GM23338 (cell line): ENCODE results near the gene EQTN. TPM values are rescaled to one million over a fixed set of nuclear protein-coding genes. Genes with fewer than 3 reads are reported as not detected.

Source experiments
- ATAC-seq: fragments of 200-7000 bp; cut with Tn5 transposase; 3 replicates; pipeline ENCODE4 v1.9.1; 2020
- DNase-seq: peaks from one replicate; pipeline ENCODE4 v3.0.0-alpha.2; 2015; ENCODE audit warnings: low spot score
- H2AFZ ChIP-seq: fragments of 200-600 bp; sonication (generic); 2 replicates; pipeline ENCODE4 v1.8.0; 2016; ENCODE audit warnings: antibody characterized with exemption, mild to moderate bottlenecking, moderate library complexity
- H3F3A ChIP-seq: fragments of 200-600 bp; sonication (generic); replicated peaks from 2 replicates; pipeline ENCODE4 v1.8.0; 2017; ENCODE audit warnings: antibody characterized with exemption, mixed run types, low read depth
- H3K27ac ChIP-seq: fragments of 200-600 bp; sonication (generic); 2 replicates; pipeline ENCODE4 v1.6.1; 2016; ENCODE audit warnings: low read depth
- H3K27me3 ChIP-seq: fragments of 200-600 bp; sonication (generic); 2 replicates; pipeline ENCODE4 v1.8.0; 2016; ENCODE audit warnings: mild to moderate bottlenecking, mixed run types, moderate library complexity; ENCODE audit not compliant: insufficient read depth
- H3K36me3 ChIP-seq: fragments of 200-600 bp; sonication (generic); 2 replicates; pipeline ENCODE4 v1.8.0; 2016; ENCODE audit warnings: mild to moderate bottlenecking; ENCODE audit not compliant: insufficient read depth
- H3K4me1 ChIP-seq: fragments of 200-600 bp; sonication (generic); 2 replicates; pipeline ENCODE4 v1.8.0; 2016; ENCODE audit warnings: mild to moderate bottlenecking, moderate library complexity; ENCODE audit not compliant: insufficient read depth
- H3K4me2 ChIP-seq: fragments of 200-600 bp; sonication (generic); 2 replicates; pipeline ENCODE4 v1.7.1; 2017; ENCODE audit warnings: mixed run types
- H3K4me3 ChIP-seq: fragments of 200-600 bp; sonication (generic); 2 replicates; pipeline ENCODE4 v1.6.1; 2016; ENCODE audit warnings: mixed run types
- H3K79me2 ChIP-seq: fragments of 200-600 bp; sonication (generic); replicated peaks from 2 replicates; pipeline ENCODE4 v1.8.0; 2017; ENCODE audit warnings: mild to moderate bottlenecking; ENCODE audit not compliant: insufficient read depth
- H3K9me2 ChIP-seq: fragments of 200-600 bp; sonication (generic); 2 replicates; pipeline ENCODE4 v1.8.0; 2017; ENCODE audit not compliant: insufficient read depth
- H4K20me1 ChIP-seq: fragments of 200-600 bp; sonication (generic); replicated peaks from 2 replicates; pipeline ENCODE4 v1.8.0; 2017; ENCODE audit warnings: mild to moderate bottlenecking; ENCODE audit not compliant: insufficient read depth
- H3K27ac Mint-ChIP-seq: 2 replicates; pipeline ENCODE4 v1.8.0; 2020; ENCODE audit warnings: inconsistent platforms, mild to moderate bottlenecking, moderate library complexity, mixed read lengths
- H3K27me3 Mint-ChIP-seq: 3 replicates; pipeline ENCODE4 v1.8.0; 2022; ENCODE audit warnings: low read depth, mild to moderate bottlenecking, moderate library complexity, mixed read lengths, inconsistent platforms; ENCODE audit not compliant: insufficient read depth, poor library complexity
- H3K36me3 Mint-ChIP-seq: 3 replicates; pipeline ENCODE4 v1.8.0; 2021; ENCODE audit warnings: low read depth, mild to moderate bottlenecking, inconsistent platforms, moderate library complexity, mixed read lengths
- H3K4me1 Mint-ChIP-seq: 3 replicates; pipeline ENCODE4 v1.8.0; 2020; ENCODE audit warnings: mild to moderate bottlenecking, inconsistent platforms, mixed read lengths
- H3K4me3 Mint-ChIP-seq: 3 replicates; pipeline ENCODE4 v1.8.0; 2021; ENCODE audit warnings: moderate library complexity, mild to moderate bottlenecking, inconsistent platforms, mixed read lengths
- H3K9me3 Mint-ChIP-seq: 3 replicates; pipeline ENCODE4 v1.8.0; 2020; ENCODE audit warnings: moderate library complexity, mild to moderate bottlenecking, inconsistent platforms, mixed read lengths
- CREB1 ChIP-seq: fragments of 250-450 bp; sonication (Bioruptor Pico); IDR thresholded peaks from 2 replicates; pipeline ENCODE4 v1.5.0; 2020; ENCODE audit warnings: low read depth, mild to moderate bottlenecking, moderate library complexity
- CTCF ChIP-seq, 2 experiments: fragments of 200-600 bp in 1 of 2; sonication (generic) in 1 of 2; conservative IDR thresholded peaks; 2 replicates each; pipeline versions ENCODE4 v1.5.1 to v1.6.1; 2016 to 2017; ENCODE audit warnings: antibody characterized with exemption in 2 of 2, low read depth in 2 of 2, mild to moderate bottlenecking in 2 of 2, moderate library complexity in 1 of 2
- EZH2 ChIP-seq: fragments of 200-600 bp; sonication (generic); IDR thresholded peaks from one replicate; pipeline ENCODE4 v1.8.0; 2017; ENCODE audit warnings: antibody characterized with exemption, mild to moderate bottlenecking, low read depth; ENCODE audit not compliant: unreplicated experiment
- NANOG ChIP-seq: IDR thresholded peaks from 2 replicates; pipeline ENCODE4 v1.6.1; 2016; ENCODE audit warnings: antibody characterized with exemption, borderline replicate concordance
- REST ChIP-seq: IDR thresholded peaks from one replicate; pipeline ENCODE4 v1.6.1; 2018; ENCODE audit warnings: antibody characterized with exemption; ENCODE audit not compliant: unreplicated experiment
- STAT1 ChIP-seq: IDR thresholded peaks from one replicate; pipeline ENCODE4 v1.6.1; 2016; ENCODE audit warnings: antibody characterized with exemption; ENCODE audit not compliant: unreplicated experiment
- ZNF114 ChIP-seq: fragments of 250-450 bp; sonication (Bioruptor Pico); IDR thresholded peaks from 2 replicates; pipeline ENCODE4 v1.5.0; 2020; ENCODE audit warnings: mild to moderate bottlenecking, moderate library complexity
- ZNF331 ChIP-seq: fragments of 250-450 bp; sonication (Bioruptor Pico); IDR thresholded peaks from 2 replicates; pipeline ENCODE4 v1.5.0; 2020; ENCODE audit warnings: low read depth, mild to moderate bottlenecking, moderate library complexity
- polyA plus RNA-seq: library from polyadenylated mRNA; unstranded; fragments of >200 nt; fragmentation: Nextera tagmentation; extraction: Ambion mirVana; gene quantifications from 2 replicates; pipeline ENCODE4 v1.2.1, GENCODE V29; 2016
- total RNA-seq: library from RNA; depleted of rRNA; stranded (reverse); fragments of >200 nt; shearing (Covaris generic); gene quantifications from 2 replicates; pipeline ENCODE4 v1.2.3, GENCODE V29; 2014
- TF ChIP-seq, protein P1 (sequence below): IDR thresholded peaks from 2 replicates; pipeline ENCODE4 v1.6.1; 2016; ENCODE audit warnings: antibody characterized with exemption

EQTN gene
- total and polyA plus RNA-seq, 2 experiments from 2014 or later: 0.24 TPM; not detected in 1

DNA sequence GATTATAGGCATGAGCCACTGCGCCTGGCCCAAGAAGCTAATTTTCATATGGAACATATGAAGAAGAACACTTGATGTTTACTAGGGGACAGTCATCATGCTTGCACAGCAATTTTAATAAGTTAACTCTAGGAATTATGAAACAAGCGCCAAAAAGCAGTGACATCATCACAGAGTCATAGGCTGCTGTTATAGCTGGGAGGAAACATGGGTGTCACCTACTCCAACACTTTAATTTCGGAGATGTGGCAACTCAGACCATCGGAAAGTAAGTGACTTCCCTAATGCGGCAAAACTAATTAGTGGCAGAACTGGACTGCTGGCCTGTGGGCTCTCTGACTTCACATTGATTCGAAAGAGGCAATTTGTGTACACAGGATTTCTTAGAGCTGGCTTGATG, 38.1 kb upstream of the EQTN start:
- Histone ChIP-seq H3F3A (no peaks in the 10 kb centered on the region), H3K9me2 (no peaks in the 10 kb centered on the region), H3K79me2 (no peaks in the 10 kb centered on the region), H2AFZ (no peak overlapping the region), H3K4me2 (no peak overlapping the region), H4K20me1 (peaks cover 5% of the 10 kb centered on the region; the same call in 1 of the 2 replicates), H3K27ac (no peak overlapping the region), H3K4me3 (no peak overlapping the region), H3K4me1 (peaks cover 21% of the 10 kb centered on the region), H3K27me3 (no peaks in the 10 kb centered on the region), H3K36me3 (no peaks in the 10 kb centered on the region)
- no peak overlapping the region for H3K4me3 Mint-ChIP-seq
- ATAC-seq (no peak), DNase-seq (no peak)
- H3K9me3 Mint-ChIP-seq: no peaks in the 10 kb centered on the region
- H3K4me1 Mint-ChIP-seq: peaks cover 50% of the 10 kb centered on the region
- no peak for TF ChIP-seq EZH2
- TF ChIP-seq STAT1: no peak
- TF ChIP-seq ZNF114 (CRISPR knock-in tag): no peak
- TF ChIP-seq NANOG: no peak
- no peak for TF ChIP-seq ZNF331 (CRISPR knock-in tag)
- TF ChIP-seq, protein P1, sequence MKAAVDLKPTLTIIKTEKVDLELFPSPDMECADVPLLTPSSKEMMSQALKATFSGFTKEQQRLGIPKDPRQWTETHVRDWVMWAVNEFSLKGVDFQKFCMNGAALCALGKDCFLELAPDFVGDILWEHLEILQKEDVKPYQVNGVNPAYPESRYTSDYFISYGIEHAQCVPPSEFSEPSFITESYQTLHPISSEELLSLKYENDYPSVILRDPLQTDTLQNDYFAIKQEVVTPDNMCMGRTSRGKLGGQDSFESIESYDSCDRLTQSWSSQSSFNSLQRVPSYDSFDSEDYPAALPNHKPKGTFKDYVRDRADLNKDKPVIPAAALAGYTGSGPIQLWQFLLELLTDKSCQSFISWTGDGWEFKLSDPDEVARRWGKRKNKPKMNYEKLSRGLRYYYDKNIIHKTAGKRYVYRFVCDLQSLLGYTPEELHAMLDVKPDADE: no peak
- no peak overlapping the region for H3K27ac Mint-ChIP-seq
- H3K27me3 Mint-ChIP-seq: peaks cover 3% of the 10 kb centered on the region
- H3K36me3 Mint-ChIP-seq: peaks cover 7% of the 10 kb centered on the region; the same call in 1 of the 3 replicates

- Histone ChIP-seq H3K79me2 (no peaks in the 10 kb centered on the region), H3K36me3 (no peaks in the 10 kb centered on the region), H3F3A (no peaks in the 10 kb centered on the region), H3K4me2 (0 out of 2 replicates have a peak overlapping the region, but pooled peaks have one; percentile 1), H3K27ac (peak overlapping the region; percentile 36), H3K4me3 (no peak overlapping the region), H2AFZ (no peak overlapping the region), H4K20me1 (peaks cover 5% of the 10 kb centered on the region; the same call in 1 of the 2 replicates), H3K27me3 (no peaks in the 10 kb centered on the region), H3K9me2 (no peaks in the 10 kb centered on the region), H3K4me1 (peaks cover 21% of the 10 kb centered on the region)
- H3K27me3 Mint-ChIP-seq: peaks cover 5% of the 10 kb centered on the region
- 0 out of 3 replicates have a peak overlapping the region, but pooled peaks have one; percentile 0 for H3K4me3 Mint-ChIP-seq
- peak; percentile 96 for DNase-seq
- ATAC-seq: peak; percentile 98
- H3K27ac Mint-ChIP-seq: peak overlapping the region; percentile 63
- peaks cover 57% of the 10 kb centered on the region for H3K4me1 Mint-ChIP-seq
- H3K9me3 Mint-ChIP-seq: no peaks in the 10 kb centered on the region
- peaks cover 11% of the 10 kb centered on the region; the same call in 2 of the 3 replicates for H3K36me3 Mint-ChIP-seq
- TF ChIP-seq CTCF (conservative IDR thresholded peaks at IDR 0.05; ENCODE audit: low read depth in 2 of 2) (peak; percentile 75 to 92), REST (no peak), CREB1 (CRISPR knock-in tag) (no peak), ZNF114 (CRISPR knock-in tag) (no peak), EZH2 (no peak)
These were observed 36.5 kb upstream of the EQTN start for GRCh38 chr9:27333241-27334052.
